ENCODE measurements around the gene TMEM255B. TPM values are rescaled to one million over a fixed set of nuclear protein-coding genes. Genes with fewer than 3 reads are reported as not detected.

TMEM255B gene
- total and polyA plus RNA-seq, 9 of the 15 experiments (the other 6 are each of a cell fraction or from before 2014, with no cell fraction given) = 0.01 to 0.75 (median 0.23) TPM

GRCh38 chr13:113791761-113792160 is 32.7 kb downstream of the TMEM255B start:
- intact Hi-C loops (cut with micrococcal nuclease) (no loop called here), in situ Hi-C loops (cut with MboI) (no loop called here)

More at GRCh38 chr13:113791761-113792160, 32.7 kb downstream of the TMEM255B start:
- no peak for FAIRE-seq
- H3K9me3 ChIP-seq (replicated peaks; ENCODE audit: control insufficient read depth, insufficient read depth, low read depth, low read length) = no peaks in the 10 kb centered on the region
- CTCF ChIA-PET (ENCODE audit: low intra/inter-chr PET ratio) = no interaction called here
- DNase-seq (ENCODE audit: extremely low read depth in 1 of 4, low spot score in 3 of 4) = no peak
- WGBS (ENCODE audit: insufficient coverage, low coverage, missing lambda C conversion rate) = 1% methylated on average over 13 of the region's 19 CpGs
- H3K9ac ChIP-seq (ENCODE audit: insufficient read depth in 1 of 2, low read depth in 2 of 2, low read length in 2 of 2) = no peak overlapping the region
- POLR2A ChIA-PET = no interaction called here
- TF ChIP-seq NFIC (IDR thresholded peaks at IDR 0.05) (no peak), ARHGAP35 (IDR thresholded peaks at IDR 0.05; ENCODE audit: partially characterized antibody) (no peak), ZBTB9 (CRISPR knock-in tag; IDR thresholded peaks at IDR 0.05) (no peak), TCF3 (CRISPR knock-in tag; IDR thresholded peaks at IDR 0.05) (no peak), PHF20 (IDR thresholded peaks at IDR 0.05; ENCODE audit: partially characterized antibody) (no peak), KDM2B (CRISPR knock-in tag; IDR thresholded peaks at IDR 0.05) (no peak), EZH2 (IDR thresholded peaks at IDR 0.05; ENCODE audit: borderline replicate concordance, low read depth, low read length) (no peak), ELF1 (tag; IDR thresholded peaks at IDR 0.05) (no peak), SAP30 (IDR thresholded peaks at IDR 0.05; ENCODE audit: borderline replicate concordance, insufficient read depth, low read depth, low read length, poor library complexity, severe bottlenecking) (no peak), ETS1 (conservative IDR thresholded peaks at IDR 0.05; ENCODE audit: control insufficient read depth, low read depth, low read length) (no peak)
- no TSS peak for BruUV-seq (replicated peaks)
- H2AFZ ChIP-seq (ENCODE audit: low read depth, low read length) = no peak overlapping the region
- no peaks in the 10 kb centered on the region for H3K79me2 ChIP-seq (ENCODE audit: control insufficient read depth, insufficient read depth, low read length)
- H3K27me3 ChIP-seq (ENCODE audit: control insufficient read depth in 2 of 2, insufficient read depth in 2 of 2, low read length in 2 of 2) = peaks cover 28 to 80% of the 10 kb centered on the region in 2 experiments
- no peak for ATAC-seq
- H4K20me1 ChIP-seq (replicated peaks; ENCODE audit: control insufficient read depth, insufficient read depth, low read length) = no peaks in the 10 kb centered on the region; the same call in 1 of the 2 replicates
- H3K4me2 ChIP-seq (ENCODE audit: insufficient read depth, low read length) = no peak overlapping the region
- no peak overlapping the region for H3K4me3 ChIP-seq
- no peak overlapping the region for H3K27ac ChIP-seq (ENCODE audit: extremely low read depth, low read depth, low read length)
- H3K4me1 ChIP-seq (replicated peaks in 1 of 2; ENCODE audit: control insufficient read depth in 2 of 2, insufficient read depth in 2 of 2, low read length in 2 of 2) = peaks cover 0 to 12% of the 10 kb centered on the region in 2 experiments; a peak in 1 of 5 replicates
- no peaks in the 10 kb centered on the region for H3K36me3 ChIP-seq (ENCODE audit: control insufficient read depth, insufficient read depth, low read length)
- H3K9me1 ChIP-seq (ENCODE audit: control insufficient read depth, insufficient read depth, low read length) = no peaks in the 10 kb centered on the region
